ENCODE data around the gene MBNL1. TPM values are rescaled to one million over a fixed set of nuclear protein-coding genes. Genes with fewer than 3 reads are reported as not detected.

MBNL1 gene
- total RNA-seq, 1 experiment from 2014 or later: 117 TPM

DNA sequence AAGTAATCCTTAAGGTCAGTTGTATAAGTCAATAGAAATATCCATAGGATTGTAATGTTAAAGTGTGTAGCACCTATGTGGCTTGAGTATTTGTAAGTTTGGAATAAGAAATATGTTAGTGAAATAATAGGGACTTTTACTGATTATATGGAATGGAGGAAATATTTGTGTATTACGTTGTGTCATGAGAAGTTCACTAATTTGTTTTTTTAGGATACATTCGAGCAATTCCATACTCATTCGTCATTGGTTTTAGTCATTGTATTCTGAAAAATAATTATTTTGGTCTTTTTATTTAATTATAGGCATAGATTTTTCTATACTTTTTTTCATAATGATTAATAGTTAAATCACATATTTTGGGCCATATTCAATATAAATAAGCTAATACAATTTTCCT is 21.0 kb downstream of the MBNL1 start:
- Histone ChIP-seq H3K4me3 (ENCODE audit: low read depth, low read length, poor library complexity, severe bottlenecking) (no peak overlapping the region), H3K27me3 (replicated peaks; ENCODE audit: insufficient read depth, low read depth, low read length, poor library complexity) (no peaks in the 10 kb centered on the region), H3K27ac (ENCODE audit: low read depth, low read length, poor library complexity, severe bottlenecking) (no peak overlapping the region), H3K36me3 (ENCODE audit: insufficient read depth, low read length, poor library complexity, severe bottlenecking) (no peaks in the 10 kb centered on the region), H3K4me1 (ENCODE audit: insufficient read depth, low read length, poor library complexity, severe bottlenecking) (peaks cover 9% of the 10 kb centered on the region), H3K9me3 (ENCODE audit: low read depth, low read length, poor library complexity, severe bottlenecking) (no peaks in the 10 kb centered on the region)
- no TSS peak for BruUV-seq (replicated peaks)
- DNase-seq (ENCODE audit: low spot score): no peak
- no peak for TF ChIP-seq EZH2 (IDR thresholded peaks at IDR 0.05; ENCODE audit: borderline replicate concordance, low read depth, low read length, poor library complexity, severe bottlenecking)
- TF ChIP-seq, protein P1, sequence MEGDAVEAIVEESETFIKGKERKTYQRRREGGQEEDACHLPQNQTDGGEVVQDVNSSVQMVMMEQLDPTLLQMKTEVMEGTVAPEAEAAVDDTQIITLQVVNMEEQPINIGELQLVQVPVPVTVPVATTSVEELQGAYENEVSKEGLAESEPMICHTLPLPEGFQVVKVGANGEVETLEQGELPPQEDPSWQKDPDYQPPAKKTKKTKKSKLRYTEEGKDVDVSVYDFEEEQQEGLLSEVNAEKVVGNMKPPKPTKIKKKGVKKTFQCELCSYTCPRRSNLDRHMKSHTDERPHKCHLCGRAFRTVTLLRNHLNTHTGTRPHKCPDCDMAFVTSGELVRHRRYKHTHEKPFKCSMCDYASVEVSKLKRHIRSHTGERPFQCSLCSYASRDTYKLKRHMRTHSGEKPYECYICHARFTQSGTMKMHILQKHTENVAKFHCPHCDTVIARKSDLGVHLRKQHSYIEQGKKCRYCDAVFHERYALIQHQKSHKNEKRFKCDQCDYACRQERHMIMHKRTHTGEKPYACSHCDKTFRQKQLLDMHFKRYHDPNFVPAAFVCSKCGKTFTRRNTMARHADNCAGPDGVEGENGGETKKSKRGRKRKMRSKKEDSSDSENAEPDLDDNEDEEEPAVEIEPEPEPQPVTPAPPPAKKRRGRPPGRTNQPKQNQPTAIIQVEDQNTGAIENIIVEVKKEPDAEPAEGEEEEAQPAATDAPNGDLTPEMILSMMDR (conservative IDR thresholded peaks at IDR 0.05; ENCODE audit: low read depth, low read length): no peak
- POLR2A ChIA-PET (ENCODE audit: low non-redundant PET): no interaction called here
- intact Hi-C loops (cut with micrococcal nuclease; ENCODE audit: unreplicated experiment): no loop called here
- CTCF ChIA-PET: no interaction called here

DNA sequence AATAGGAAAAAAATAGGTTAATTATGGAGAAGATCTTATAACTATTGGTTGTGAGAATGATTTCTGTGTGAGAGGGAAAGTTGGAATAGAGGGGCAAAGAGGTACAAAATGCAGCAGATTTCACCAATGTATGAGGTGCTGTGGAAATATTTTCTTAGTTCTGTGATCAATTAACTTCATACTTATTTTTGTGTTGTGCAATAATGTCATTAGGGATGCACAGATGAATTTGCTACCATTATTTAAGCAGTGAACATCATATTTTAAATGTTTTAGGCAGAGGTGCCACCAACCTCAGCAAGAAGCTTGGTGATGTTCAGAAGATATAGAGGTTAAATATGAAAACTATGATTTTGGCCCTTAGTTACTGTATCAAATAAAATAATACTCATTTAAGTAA is 21.6 kb downstream of the MBNL1 start:
- H3K27me3 ChIP-seq (replicated peaks; ENCODE audit: insufficient read depth, low read depth, low read length, poor library complexity): no peaks in the 10 kb centered on the region
- no peak for DNase-seq (ENCODE audit: low spot score)
- H3K9me3 ChIP-seq (ENCODE audit: low read depth, low read length, poor library complexity, severe bottlenecking): no peaks in the 10 kb centered on the region
- no peaks in the 10 kb centered on the region for H3K36me3 ChIP-seq (ENCODE audit: insufficient read depth, low read length, poor library complexity, severe bottlenecking)
- H3K4me1 ChIP-seq (ENCODE audit: insufficient read depth, low read length, poor library complexity, severe bottlenecking): peaks cover 9% of the 10 kb centered on the region
- ChIA-PET POLR2A (ENCODE audit: low non-redundant PET) (no interaction called here), CTCF (no interaction called here)
- no TSS peak for BruUV-seq (replicated peaks)
- intact Hi-C loops (cut with micrococcal nuclease; ENCODE audit: unreplicated experiment): no loop called here
- H3K27ac ChIP-seq (ENCODE audit: low read depth, low read length, poor library complexity, severe bottlenecking): no peak overlapping the region
- no peak overlapping the region for H3K4me3 ChIP-seq (ENCODE audit: low read depth, low read length, poor library complexity, severe bottlenecking)
- no peak for TF ChIP-seq EZH2 (IDR thresholded peaks at IDR 0.05; ENCODE audit: borderline replicate concordance, low read depth, low read length, poor library complexity, severe bottlenecking)
- TF ChIP-seq, protein P1 (conservative IDR thresholded peaks at IDR 0.05; ENCODE audit: low read depth, low read length): no peak

DNA sequence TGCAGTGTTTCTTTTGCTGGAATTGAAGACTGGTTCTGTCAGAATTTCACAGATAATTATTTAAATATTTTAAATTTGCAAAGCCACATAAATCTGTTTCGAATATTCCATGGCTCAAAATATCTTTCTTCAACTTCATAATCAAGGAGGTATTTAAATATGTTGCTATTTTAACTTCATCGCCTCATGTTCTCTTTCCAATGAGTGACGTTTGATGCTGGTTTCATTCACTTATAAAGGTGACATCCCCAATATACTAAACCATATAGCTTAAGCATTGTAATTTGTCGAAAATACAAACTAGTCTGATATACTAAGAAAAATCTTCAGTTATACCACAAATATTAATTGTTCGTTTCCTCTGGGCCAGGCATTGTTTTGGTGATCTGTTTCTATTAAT is 22.5 kb downstream of the MBNL1 start:
- Histone ChIP-seq H3K36me3 (ENCODE audit: insufficient read depth, low read length, poor library complexity, severe bottlenecking) (no peaks in the 10 kb centered on the region), H3K4me3 (ENCODE audit: low read depth, low read length, poor library complexity, severe bottlenecking) (no peak overlapping the region), H3K27me3 (replicated peaks; ENCODE audit: insufficient read depth, low read depth, low read length, poor library complexity) (no peaks in the 10 kb centered on the region), H3K9me3 (ENCODE audit: low read depth, low read length, poor library complexity, severe bottlenecking) (no peaks in the 10 kb centered on the region), H3K27ac (ENCODE audit: low read depth, low read length, poor library complexity, severe bottlenecking) (no peak overlapping the region), H3K4me1 (ENCODE audit: insufficient read depth, low read length, poor library complexity, severe bottlenecking) (peaks cover 9% of the 10 kb centered on the region)
- intact Hi-C loops (cut with micrococcal nuclease; ENCODE audit: unreplicated experiment): no loop called here
- no peak for TF ChIP-seq EZH2 (IDR thresholded peaks at IDR 0.05; ENCODE audit: borderline replicate concordance, low read depth, low read length, poor library complexity, severe bottlenecking)
- POLR2A ChIA-PET (ENCODE audit: low non-redundant PET): interaction anchor here (0.6 kb wide), 1 partner anchor 660 kb away, joined by 3 read pairs; no protein-coding TSS in a partner anchor
- CTCF ChIA-PET: no interaction called here
- BruUV-seq (replicated peaks): no TSS peak
- no peak for DNase-seq (ENCODE audit: low spot score)

DNA sequence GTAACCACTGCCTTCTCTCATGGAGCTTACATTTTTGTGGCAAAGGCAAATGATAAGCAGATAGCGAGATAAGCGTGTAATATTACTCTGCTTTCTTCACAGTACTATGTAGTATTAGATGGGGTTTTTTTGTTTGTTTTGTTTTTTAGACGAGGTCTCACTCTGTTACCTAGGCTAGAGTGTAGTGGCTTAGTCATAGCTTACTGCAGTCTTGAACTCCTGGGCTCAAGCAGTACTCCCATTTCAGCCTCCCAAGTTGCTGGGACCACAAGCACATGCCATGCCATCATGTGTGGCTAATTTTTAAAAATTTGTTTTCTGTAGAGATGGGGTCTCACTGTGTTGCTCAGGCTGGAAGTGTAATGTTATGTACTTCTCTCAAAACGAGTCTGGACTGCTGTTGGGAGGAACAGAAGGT is 22.9 kb downstream of the MBNL1 start:
- Histone ChIP-seq H3K4me1 (ENCODE audit: insufficient read depth, low read length, poor library complexity, severe bottlenecking) (peaks cover 9% of the 10 kb centered on the region), H3K9me3 (ENCODE audit: low read depth, low read length, poor library complexity, severe bottlenecking) (no peaks in the 10 kb centered on the region), H3K4me3 (ENCODE audit: low read depth, low read length, poor library complexity, severe bottlenecking) (no peak overlapping the region), H3K27me3 (replicated peaks; ENCODE audit: insufficient read depth, low read depth, low read length, poor library complexity) (no peaks in the 10 kb centered on the region), H3K27ac (ENCODE audit: low read depth, low read length, poor library complexity, severe bottlenecking) (no peak overlapping the region), H3K36me3 (ENCODE audit: insufficient read depth, low read length, poor library complexity, severe bottlenecking) (no peaks in the 10 kb centered on the region)
- TF ChIP-seq EZH2 (IDR thresholded peaks at IDR 0.05; ENCODE audit: borderline replicate concordance, low read depth, low read length, poor library complexity, severe bottlenecking): no peak
- ChIA-PET POLR2A (ENCODE audit: low non-redundant PET) (interaction anchor here (0.6 kb wide), 1 partner anchor 659 kb away, joined by 3 read pairs; no protein-coding TSS in a partner anchor), CTCF (no interaction called here)
- no TSS peak for BruUV-seq (replicated peaks)
- DNase-seq (ENCODE audit: low spot score): no peak
- intact Hi-C loops (cut with micrococcal nuclease; ENCODE audit: unreplicated experiment): no loop called here
